ENCODE measurements around the gene PATJ.

DNA sequence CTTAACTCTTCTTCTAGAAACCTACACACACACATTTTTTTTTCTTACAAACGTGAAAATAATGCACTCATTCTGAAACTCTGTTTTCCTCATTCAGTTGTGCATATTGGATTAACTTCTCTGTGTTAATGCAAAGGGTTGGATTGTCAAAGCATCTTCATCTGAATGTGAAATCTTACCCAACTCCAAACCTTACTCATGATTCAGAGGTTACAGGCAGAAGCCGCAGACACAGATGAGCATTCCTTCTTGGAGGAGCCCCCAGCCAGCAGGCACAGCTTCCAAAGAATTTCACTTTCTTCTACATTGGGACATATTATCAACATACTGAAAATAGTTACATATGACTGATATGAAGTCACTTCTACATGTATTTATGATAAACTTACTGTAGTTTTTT lies 15.7 kb downstream of the PATJ start:
- TF ChIP-seq, protein P1, sequence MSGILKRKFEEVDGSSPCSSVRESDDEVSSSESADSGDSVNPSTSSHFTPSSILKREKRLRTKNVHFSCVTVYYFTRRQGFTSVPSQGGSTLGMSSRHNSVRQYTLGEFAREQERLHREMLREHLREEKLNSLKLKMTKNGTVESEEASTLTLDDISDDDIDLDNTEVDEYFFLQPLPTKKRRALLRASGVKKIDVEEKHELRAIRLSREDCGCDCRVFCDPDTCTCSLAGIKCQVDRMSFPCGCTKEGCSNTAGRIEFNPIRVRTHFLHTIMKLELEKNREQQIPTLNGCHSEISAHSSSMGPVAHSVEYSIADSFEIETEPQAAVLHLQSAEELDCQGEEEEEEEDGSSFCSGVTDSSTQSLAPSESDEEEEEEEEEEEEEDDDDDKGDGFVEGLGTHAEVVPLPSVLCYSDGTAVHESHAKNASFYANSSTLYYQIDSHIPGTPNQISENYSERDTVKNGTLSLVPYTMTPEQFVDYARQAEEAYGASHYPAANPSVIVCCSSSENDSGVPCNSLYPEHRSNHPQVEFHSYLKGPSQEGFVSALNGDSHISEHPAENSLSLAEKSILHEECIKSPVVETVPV (CRISPR knock-in tag; IDR thresholded peaks at IDR 0.05) = no peak
- TF ChIP-seq, protein P2, sequence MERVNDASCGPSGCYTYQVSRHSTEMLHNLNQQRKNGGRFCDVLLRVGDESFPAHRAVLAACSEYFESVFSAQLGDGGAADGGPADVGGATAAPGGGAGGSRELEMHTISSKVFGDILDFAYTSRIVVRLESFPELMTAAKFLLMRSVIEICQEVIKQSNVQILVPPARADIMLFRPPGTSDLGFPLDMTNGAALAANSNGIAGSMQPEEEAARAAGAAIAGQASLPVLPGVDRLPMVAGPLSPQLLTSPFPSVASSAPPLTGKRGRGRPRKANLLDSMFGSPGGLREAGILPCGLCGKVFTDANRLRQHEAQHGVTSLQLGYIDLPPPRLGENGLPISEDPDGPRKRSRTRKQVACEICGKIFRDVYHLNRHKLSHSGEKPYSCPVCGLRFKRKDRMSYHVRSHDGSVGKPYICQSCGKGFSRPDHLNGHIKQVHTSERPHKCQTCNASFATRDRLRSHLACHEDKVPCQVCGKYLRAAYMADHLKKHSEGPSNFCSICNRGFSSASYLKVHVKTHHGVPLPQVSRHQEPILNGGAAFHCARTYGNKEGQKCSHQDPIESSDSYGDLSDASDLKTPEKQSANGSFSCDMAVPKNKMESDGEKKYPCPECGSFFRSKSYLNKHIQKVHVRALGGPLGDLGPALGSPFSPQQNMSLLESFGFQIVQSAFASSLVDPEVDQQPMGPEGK (CRISPR knock-in tag; IDR thresholded peaks at IDR 0.05; ENCODE audit: borderline replicate concordance) = no peak
- TF ChIP-seq, protein P3, sequence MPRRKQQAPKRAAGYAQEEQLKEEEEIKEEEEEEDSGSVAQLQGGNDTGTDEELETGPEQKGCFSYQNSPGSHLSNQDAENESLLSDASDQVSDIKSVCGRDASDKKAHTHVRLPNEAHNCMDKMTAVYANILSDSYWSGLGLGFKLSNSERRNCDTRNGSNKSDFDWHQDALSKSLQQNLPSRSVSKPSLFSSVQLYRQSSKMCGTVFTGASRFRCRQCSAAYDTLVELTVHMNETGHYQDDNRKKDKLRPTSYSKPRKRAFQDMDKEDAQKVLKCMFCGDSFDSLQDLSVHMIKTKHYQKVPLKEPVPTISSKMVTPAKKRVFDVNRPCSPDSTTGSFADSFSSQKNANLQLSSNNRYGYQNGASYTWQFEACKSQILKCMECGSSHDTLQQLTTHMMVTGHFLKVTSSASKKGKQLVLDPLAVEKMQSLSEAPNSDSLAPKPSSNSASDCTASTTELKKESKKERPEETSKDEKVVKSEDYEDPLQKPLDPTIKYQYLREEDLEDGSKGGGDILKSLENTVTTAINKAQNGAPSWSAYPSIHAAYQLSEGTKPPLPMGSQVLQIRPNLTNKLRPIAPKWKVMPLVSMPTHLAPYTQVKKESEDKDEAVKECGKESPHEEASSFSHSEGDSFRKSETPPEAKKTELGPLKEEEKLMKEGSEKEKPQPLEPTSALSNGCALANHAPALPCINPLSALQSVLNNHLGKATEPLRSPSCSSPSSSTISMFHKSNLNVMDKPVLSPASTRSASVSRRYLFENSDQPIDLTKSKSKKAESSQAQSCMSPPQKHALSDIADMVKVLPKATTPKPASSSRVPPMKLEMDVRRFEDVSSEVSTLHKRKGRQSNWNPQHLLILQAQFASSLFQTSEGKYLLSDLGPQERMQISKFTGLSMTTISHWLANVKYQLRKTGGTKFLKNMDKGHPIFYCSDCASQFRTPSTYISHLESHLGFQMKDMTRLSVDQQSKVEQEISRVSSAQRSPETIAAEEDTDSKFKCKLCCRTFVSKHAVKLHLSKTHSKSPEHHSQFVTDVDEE (CRISPR knock-in tag; IDR thresholded peaks at IDR 0.05) = no peak
- TF ChIP-seq ARNTL (CRISPR knock-in tag; IDR thresholded peaks at IDR 0.05; ENCODE audit: borderline replicate concordance, low read depth) (no peak), ZNF8 (CRISPR knock-in tag; IDR thresholded peaks at IDR 0.05) (no peak), ZFP30 (CRISPR knock-in tag; IDR thresholded peaks at IDR 0.05) (no peak), BACH2 (CRISPR knock-in tag; IDR thresholded peaks at IDR 0.05; ENCODE audit: borderline replicate concordance) (no peak)
- TF ChIP-seq, protein P4, sequence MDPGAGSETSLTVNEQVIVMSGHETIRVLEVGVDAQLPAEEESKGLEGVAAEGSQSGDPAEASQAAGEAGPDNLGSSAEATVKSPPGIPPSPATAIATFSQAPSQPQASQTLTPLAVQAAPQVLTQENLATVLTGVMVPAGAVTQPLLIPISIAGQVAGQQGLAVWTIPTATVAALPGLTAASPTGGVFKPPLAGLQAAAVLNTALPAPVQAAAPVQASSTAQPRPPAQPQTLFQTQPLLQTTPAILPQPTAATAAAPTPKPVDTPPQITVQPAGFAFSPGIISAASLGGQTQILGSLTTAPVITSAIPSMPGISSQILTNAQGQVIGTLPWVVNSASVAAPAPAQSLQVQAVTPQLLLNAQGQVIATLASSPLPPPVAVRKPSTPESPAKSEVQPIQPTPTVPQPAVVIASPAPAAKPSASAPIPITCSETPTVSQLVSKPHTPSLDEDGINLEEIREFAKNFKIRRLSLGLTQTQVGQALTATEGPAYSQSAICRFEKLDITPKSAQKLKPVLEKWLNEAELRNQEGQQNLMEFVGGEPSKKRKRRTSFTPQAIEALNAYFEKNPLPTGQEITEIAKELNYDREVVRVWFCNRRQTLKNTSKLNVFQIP (CRISPR knock-in tag; IDR thresholded peaks at IDR 0.05; ENCODE audit: borderline replicate concordance, low read depth) = no peak
